GM18511 (cell line): ENCODE data around the gene SWT1.
"Not testable (repeated sequence)": the region's sequence is repeated elsewhere in the genome, so short reads cannot be mapped to it uniquely, and the experiment has no call there.

ENCODE experiments used
- ATAC-seq: cut with Tn5 transposase; IDR thresholded peaks from one replicate; pipeline ENCODE4 v1.9.1; 2021; ENCODE audit warnings: mild to moderate bottlenecking, moderate library complexity; ENCODE audit not compliant: unreplicated experiment

Gene SWT1

GRCh38 chr1:185245466-185245865 lies 88.5 kb downstream of the SWT1 start:
- ATAC-seq: no peak

GRCh38 chr1:185249563-185249962 lies 92.6 kb downstream of the SWT1 start:
- ATAC-seq: no peak

- no peak for ATAC-seq
Measured at GRCh38 chr1:185250063-185250462, 93.1 kb downstream of the SWT1 start.

DNA sequence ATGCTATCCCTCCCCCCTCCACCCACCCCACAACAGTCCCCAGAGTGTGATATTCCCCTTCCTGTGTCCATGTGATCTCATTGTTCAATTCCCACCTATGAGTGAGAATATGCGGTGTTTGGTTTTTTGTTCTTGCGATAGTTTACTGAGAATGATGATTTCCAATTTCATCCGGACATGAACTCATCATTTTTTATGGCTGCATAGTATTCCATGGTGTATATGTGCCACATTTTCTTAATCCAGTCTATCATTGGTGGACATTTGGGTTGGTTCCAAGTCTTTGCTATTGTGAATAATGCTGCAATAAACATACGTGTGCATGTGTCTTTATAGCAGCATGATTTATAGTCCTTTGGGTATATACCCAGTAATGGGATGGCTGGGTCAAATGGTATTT lies 95.0 kb downstream of the SWT1 start:
- ATAC-seq: not testable (repeated sequence)

DNA sequence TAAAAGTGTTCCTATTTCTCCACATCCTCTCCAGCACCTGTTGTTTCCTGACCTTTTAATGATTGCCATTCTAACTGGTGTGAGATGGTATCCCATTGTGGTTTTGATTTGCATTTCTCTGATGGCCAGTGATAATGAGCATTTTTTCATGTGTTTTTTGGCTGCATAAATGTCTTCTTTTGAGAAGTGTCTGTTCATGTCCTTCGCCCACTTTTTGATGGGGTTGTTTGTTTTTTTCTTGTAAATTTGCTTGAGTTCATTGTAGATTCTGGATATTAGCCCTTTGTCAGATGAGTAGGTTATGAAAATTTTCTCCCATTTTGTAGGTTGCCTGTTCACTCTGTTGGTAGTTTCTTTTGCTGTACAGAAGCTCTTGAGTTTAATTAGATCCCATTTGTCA lies 95.4 kb downstream of the SWT1 start:
- ATAC-seq: not testable (repeated sequence)

DNA sequence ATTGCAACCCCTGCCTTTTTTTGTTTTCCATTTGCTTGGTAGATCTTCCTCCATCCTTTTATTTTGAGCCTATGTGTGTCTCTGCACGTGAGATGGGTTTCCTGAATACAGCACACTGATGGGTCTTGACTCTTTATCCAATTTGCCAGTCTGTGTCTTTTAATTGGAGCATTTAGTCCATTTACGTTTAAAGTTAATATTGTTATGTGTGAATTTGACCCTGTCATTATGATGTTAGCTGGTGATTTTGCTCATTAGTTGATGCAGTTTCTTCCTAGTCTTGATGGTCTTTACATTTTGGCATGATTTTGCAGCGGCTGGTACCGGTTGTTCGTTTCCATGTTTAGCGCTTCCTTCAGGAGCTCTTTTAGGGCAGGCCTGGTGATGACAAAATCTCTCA lies 98.6 kb downstream of the SWT1 start:
- not testable (repeated sequence) for ATAC-seq

GRCh38 chr1:185257116-185257949 lies 100.4 kb downstream of the SWT1 start:
- not testable (repeated sequence) for ATAC-seq

GRCh38 chr1:185257950-185258208 lies 100.9 kb downstream of the SWT1 start:
- no peak for ATAC-seq

DNA sequence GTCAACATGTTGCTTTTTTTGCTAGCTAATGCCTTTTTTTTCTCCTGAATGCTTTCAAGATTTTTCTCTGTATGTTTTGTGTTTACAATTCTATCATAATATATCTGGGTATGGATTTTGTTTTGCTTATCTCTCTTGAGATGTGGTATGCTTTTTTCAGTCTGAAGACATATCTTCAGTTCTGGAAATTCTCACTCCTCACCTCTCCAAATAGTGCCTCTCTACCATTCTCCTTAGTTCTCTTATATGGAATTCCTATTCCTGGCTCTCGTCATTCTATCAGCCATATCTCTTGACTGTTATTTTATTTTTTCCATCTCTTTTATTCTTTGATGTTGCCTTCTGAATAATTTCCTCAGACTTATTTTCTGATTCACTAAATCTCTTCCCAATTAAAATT lies 101.7 kb downstream of the SWT1 start:
- no peak for ATAC-seq

GRCh38 chr1:185260611-185261010 lies 103.6 kb downstream of the SWT1 start:
- ATAC-seq: no peak

GRCh38 chr1:185262151-185262550 lies 105.2 kb downstream of the SWT1 start:
- ATAC-seq: no peak

DNA sequence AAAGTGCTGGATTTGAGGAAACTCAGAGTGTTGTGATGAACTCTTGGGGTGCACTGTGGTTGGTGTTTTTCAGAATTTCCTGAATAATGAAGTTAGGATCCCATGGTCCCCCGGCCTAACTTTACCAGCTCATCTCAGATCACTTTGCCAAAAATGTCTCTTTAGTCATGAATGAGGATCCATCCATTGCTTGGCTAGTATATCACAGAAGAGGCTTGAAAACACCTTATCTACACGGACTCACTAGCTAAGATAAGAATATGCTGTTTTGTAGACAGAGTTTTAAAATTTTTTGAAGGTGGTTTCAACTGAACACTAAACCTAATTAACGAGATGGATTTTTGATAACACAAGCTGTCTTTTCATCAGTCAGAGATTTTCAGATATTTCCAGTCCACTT lies 106.3 kb downstream of the SWT1 start:
- no peak for ATAC-seq

DNA sequence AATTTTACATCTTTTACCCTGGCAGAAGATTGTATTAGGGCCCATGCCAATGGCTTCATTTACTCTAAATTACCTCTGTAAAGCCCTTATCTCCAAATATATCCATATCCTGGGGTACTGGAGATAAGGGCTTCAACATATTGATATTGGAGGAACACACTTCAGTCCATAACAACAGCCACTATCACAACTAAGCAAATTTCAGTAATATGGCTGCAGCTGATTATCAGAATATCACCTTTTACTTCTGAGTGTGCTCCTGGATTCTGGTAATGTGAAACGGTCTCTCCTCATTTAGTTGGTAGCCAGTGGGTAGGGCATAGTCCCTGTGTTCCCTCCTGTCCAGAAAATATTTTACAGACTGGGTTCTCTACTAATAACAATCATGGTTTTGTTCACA lies 106.8 kb downstream of the SWT1 start:
- no peak for ATAC-seq

GRCh38 chr1:185265314-185265713 lies 108.3 kb downstream of the SWT1 start:
- ATAC-seq: no peak

- ATAC-seq: no peak
Measured at GRCh38 chr1:185267301-185267700, 110.3 kb downstream of the SWT1 start.

- ATAC-seq: no peak
Measured at GRCh38 chr1:185267701-185268100, 110.7 kb downstream of the SWT1 start.

- ATAC-seq: no peak
Measured at GRCh38 chr1:185268352-185268751, 111.4 kb downstream of the SWT1 start.

DNA sequence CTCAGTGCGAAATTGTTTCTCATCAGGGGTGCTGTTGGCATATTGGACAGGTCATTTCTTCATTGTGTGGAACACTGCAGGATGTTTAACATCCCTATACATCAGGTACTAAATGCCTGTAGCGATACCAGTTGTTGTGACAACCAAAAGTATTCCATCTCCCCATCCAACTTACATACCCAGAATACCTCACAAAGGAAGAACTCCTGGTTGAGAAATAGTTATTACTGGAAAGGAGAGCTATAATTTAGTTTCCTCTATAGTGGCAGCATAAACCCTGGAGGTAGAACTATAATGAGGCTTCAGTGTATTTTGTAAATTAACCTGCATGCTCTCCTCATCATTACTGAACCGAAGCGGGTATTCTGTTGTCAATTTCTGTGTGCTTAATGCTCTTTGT lies 115.0 kb downstream of the SWT1 start:
- ATAC-seq: no peak

DNA sequence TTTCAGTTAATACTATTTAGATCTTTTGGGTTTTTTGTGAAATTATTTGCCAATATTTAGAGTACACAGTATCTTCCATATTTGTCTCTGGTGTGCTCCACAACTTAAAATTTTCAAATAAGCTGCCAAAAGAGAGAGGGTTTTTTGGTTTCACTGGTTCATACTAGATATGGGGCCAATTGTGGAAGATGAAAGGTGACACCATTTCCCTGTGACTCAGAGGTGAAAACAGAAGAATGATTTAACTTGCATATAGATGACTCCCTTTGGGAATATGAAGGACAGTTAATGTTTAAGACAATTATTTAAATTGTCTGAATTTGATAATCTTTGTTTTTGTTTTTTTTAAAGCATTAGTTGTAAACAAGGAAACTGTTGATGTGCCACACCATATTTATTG lies 122.6 kb downstream of the SWT1 start:
- no peak for ATAC-seq

DNA sequence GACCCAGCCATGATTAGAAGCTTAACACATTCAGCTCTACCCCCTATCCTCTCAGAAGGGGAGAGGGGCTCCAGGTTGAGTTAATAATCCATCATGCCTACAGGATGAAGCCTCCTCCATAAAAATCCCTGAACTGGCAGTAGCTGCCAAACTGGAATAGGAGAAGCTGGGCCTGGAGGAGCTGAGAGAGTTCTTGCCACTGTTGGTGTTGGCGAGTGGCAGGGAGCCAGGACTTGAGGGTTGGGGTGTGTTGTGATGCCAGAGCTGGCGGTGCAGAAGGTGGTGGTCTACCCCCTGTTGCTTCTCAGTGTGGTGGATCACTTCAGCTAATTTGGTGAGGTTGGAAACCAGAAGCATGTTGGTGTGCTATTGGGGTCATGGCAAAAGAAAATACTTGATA lies 123.6 kb downstream of the SWT1 start:
- ATAC-seq: no peak

DNA sequence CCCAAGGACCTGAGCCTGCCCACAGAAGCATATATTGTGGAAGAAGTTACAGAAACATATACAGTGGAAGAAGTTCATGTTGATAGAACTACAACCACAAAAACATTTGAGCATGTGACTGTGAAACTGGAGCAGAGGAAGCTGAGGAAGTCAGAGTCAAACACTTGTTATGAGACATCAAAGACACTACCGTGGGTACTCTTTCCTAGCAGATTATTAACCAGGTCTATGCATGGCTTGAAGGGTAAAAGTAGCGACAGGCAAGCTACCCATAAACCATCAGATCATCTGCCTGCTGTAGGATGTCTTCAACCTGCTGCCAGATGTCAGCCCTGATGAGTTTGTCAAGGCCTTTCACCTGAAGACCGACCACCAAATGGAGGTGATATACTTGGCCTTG lies 124.3 kb downstream of the SWT1 start:
- ATAC-seq: peak; percentile 97

- no peak for ATAC-seq
Measured at GRCh38 chr1:185284116-185284515, 127.1 kb downstream of the SWT1 start.

GRCh38 chr1:185284533-185285276 lies 127.7 kb downstream of the SWT1 start:
- ATAC-seq: no peak
